Hematopoietic multipotent progenitor cell (in vitro differentiated cells): ENCODE data around the gene ARL16. TPM values are rescaled to one million over a fixed set of nuclear protein-coding genes. Genes with fewer than 3 reads are reported as not detected.
A peak's percentile ranks its signal among the peaks of the same experiment; 100 is the strongest.

Experiments
- DNase-seq, 3 donors: peaks; one replicate each; pipeline ENCODE4 v3.0.0-alpha.2; 2011 to 2015; ENCODE audit warnings: low read depth in 2 of 3, low spot score in 2 of 3
- total RNA-seq: library from RNA; depleted of rRNA; stranded (reverse); fragments of >200 nt; gene quantifications from one replicate; pipeline ENCODE4 v1.2.3, GENCODE V29; 2012

The ARL16 gene
- 27.5 TPM for total RNA-seq

GRCh38 chr17:81683584-81684441, at the start of gene ARL16, which contains the start of gene HGS:
ARL16 (minus strand) TSS chr17:81683797; CDS start chr17:81683753, 44 bp downstream.
HGS (plus strand) TSS chr17:81684011; CDS start chr17:81684067, 56 bp downstream.
- peak; percentile 98 to 99 (median 99) for DNase-seq

- no peak for DNase-seq
Observed at GRCh38 chr17:81727324-81728031, 43.9 kb upstream of the ARL16 start.

GRCh38 chr17:81726004-81726403, 42.4 kb upstream of the ARL16 start:
- DNase-seq: no peak

- no peak for DNase-seq
Observed at GRCh38 chr17:81725439-81725838, 41.8 kb upstream of the ARL16 start.

GRCh38 chr17:81723651-81724209, 40.1 kb upstream of the ARL16 start:
- no peak for DNase-seq

- peak in 2 of 3 donors; percentile 58 to 66 for DNase-seq
Observed at GRCh38 chr17:81722184-81723120, 38.9 kb upstream of the ARL16 start.

- DNase-seq: no peak
Observed at GRCh38 chr17:81720267-81721071, 36.9 kb upstream of the ARL16 start.

- DNase-seq: no peak
Observed at GRCh38 chr17:81719410-81720266, 36.0 kb upstream of the ARL16 start.

GRCh38 chr17:81717766-81718089, 34.1 kb upstream of the ARL16 start:
- no peak for DNase-seq

GRCh38 chr17:81717049-81717765, 33.6 kb upstream of the ARL16 start:
- no peak for DNase-seq

- DNase-seq: no peak
Observed at GRCh38 chr17:81716674-81716996, 33.0 kb upstream of the ARL16 start.

- no peak for DNase-seq
Observed at GRCh38 chr17:81715872-81716673, 32.5 kb upstream of the ARL16 start.

- no peak for DNase-seq
Observed at GRCh38 chr17:81715107-81715871, 31.7 kb upstream of the ARL16 start.

- no peak for DNase-seq
Observed at GRCh38 chr17:81714412-81715106, 31.0 kb upstream of the ARL16 start.

- DNase-seq: no peak
Observed at GRCh38 chr17:81713556-81714411, 30.2 kb upstream of the ARL16 start.
